Testis (tissue), 2 donors: ENCODE results near the gene TMEM109.

Experiments
- POLR2A ChIP-seq: fragments of 450-650 bp; IDR thresholded peaks from one replicate; pipeline ENCODE4 v1.6.1; 2017; ENCODE audit warnings: antibody characterized with exemption, mild to moderate bottlenecking, moderate library complexity
- TF ChIP-seq, protein P1 (sequence below), 3 experiments: fragments of 450-650 bp in 2 of 3; fragments of 200-600 bp in 1 of 3; sonication (generic) in 1 of 3; IDR thresholded peaks; one replicate each; pipeline ENCODE4 v1.5.1; 2016 to 2019; ENCODE audit warnings: antibody characterized with exemption in 3 of 3, mild to moderate bottlenecking in 2 of 3, moderate library complexity in 1 of 3

DNA sequence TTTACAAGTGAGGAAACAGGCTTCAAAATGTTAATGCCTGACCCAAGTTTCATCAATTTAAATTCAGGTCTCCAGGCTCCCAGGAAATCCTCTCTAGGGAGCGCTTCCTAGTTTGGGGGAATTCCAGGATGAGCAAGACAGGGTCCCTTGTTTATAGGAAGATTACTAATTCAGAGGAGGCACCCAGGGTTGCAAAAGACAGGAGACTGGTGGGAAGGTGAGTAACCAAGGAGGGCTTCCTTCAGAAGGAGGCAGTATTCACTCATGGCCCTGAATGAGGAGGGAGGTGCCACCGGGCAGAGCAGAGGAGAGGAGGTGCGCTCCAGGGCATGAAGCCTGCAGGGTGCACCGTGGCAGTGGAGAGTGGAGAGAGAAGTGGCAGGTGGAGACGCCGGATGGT, 11.9 kb downstream of the TMEM109 start:
- TF ChIP-seq, protein P1, sequence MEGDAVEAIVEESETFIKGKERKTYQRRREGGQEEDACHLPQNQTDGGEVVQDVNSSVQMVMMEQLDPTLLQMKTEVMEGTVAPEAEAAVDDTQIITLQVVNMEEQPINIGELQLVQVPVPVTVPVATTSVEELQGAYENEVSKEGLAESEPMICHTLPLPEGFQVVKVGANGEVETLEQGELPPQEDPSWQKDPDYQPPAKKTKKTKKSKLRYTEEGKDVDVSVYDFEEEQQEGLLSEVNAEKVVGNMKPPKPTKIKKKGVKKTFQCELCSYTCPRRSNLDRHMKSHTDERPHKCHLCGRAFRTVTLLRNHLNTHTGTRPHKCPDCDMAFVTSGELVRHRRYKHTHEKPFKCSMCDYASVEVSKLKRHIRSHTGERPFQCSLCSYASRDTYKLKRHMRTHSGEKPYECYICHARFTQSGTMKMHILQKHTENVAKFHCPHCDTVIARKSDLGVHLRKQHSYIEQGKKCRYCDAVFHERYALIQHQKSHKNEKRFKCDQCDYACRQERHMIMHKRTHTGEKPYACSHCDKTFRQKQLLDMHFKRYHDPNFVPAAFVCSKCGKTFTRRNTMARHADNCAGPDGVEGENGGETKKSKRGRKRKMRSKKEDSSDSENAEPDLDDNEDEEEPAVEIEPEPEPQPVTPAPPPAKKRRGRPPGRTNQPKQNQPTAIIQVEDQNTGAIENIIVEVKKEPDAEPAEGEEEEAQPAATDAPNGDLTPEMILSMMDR (IDR thresholded peaks at IDR 0.05), result no peak
- no peak for TF ChIP-seq POLR2A
